WTC11 (cell line): Measurements from ENCODE around the gene FAM200B. TPM values are rescaled to one million over a fixed set of nuclear protein-coding genes. Genes with fewer than 3 reads are reported as not detected.

Experiments
- ATAC-seq: fragments of 200-7000 bp; cut with Tn5 transposase; 2 replicates; pipeline ENCODE4 v1.10.0; 2021; ENCODE audit warnings: mild to moderate bottlenecking, moderate library complexity
- CTCF ChIA-PET: fragments of 300-600 bp; sonication (Branson Sonifier 250); formaldehyde crosslinking; loops from one replicate; lab custom pipeline; 2021; ENCODE audit warnings: antibody characterized with exemption; lab: Charles Lee
- POLR2A ChIA-PET: fragments of 350-600 bp; sonication (Branson Sonifier 250); formaldehyde crosslinking; loops from one replicate; lab custom pipeline; 2021; ENCODE audit warnings: antibody characterized with exemption; lab: Charles Lee
- DNase-seq: peaks from one replicate; pipeline ENCODE4 v3.0.0; 2021; ENCODE audit warnings: low spot score
- H3K27ac Mint-ChIP-seq: 2 replicates; pipeline ENCODE4 v1.8.0; 2021; ENCODE audit warnings: mixed read lengths
- H3K27me3 Mint-ChIP-seq: 2 replicates; pipeline ENCODE4 v1.8.0; 2021; ENCODE audit warnings: low read depth, mild to moderate bottlenecking, moderate library complexity, mixed read lengths
- H3K36me3 Mint-ChIP-seq: 2 replicates; pipeline ENCODE4 v1.8.0; 2021; ENCODE audit warnings: mixed read lengths
- H3K4me1 Mint-ChIP-seq: 2 replicates; pipeline ENCODE4 v1.8.0; 2022; ENCODE audit warnings: mixed read lengths
- H3K4me3 Mint-ChIP-seq: 2 replicates; pipeline ENCODE4 v1.8.0; 2021; ENCODE audit warnings: mild to moderate bottlenecking, moderate library complexity, mixed read lengths
- H3K9me3 Mint-ChIP-seq: 2 replicates; pipeline ENCODE4 v1.8.0; 2021; ENCODE audit warnings: mixed read lengths
- ARID4B ChIP-seq: sonication (generic); formaldehyde crosslinking; IDR thresholded peaks from 2 replicates; pipeline ENCODE4 v1.8.0; 2023; ENCODE audit warnings: missing genetic modification reagents, mild to moderate bottlenecking, borderline replicate concordance
- ATF6 ChIP-seq: sonication (generic); formaldehyde crosslinking; IDR thresholded peaks from 2 replicates; pipeline ENCODE4 v1.8.1; 2023; ENCODE audit warnings: mild to moderate bottlenecking, missing genetic modification reagents
- CREM ChIP-seq: sonication (generic); formaldehyde crosslinking; IDR thresholded peaks from 2 replicates; pipeline ENCODE4 v1.8.1; 2022; ENCODE audit warnings: mild to moderate bottlenecking, missing genetic modification reagents, moderate library complexity
- E2F1 ChIP-seq: sonication (generic); formaldehyde crosslinking; IDR thresholded peaks from 2 replicates; pipeline ENCODE4 v1.8.0; 2022; ENCODE audit warnings: mild to moderate bottlenecking, missing genetic modification reagents
- E2F4 ChIP-seq: sonication (generic); formaldehyde crosslinking; IDR thresholded peaks from 2 replicates; pipeline ENCODE4 v1.8.1; 2022; ENCODE audit warnings: low read depth, mild to moderate bottlenecking, moderate library complexity, missing genetic modification reagents, borderline replicate concordance
- E2F5 ChIP-seq: sonication (generic); formaldehyde crosslinking; IDR thresholded peaks from 2 replicates; pipeline ENCODE4 v1.8.1; 2022; ENCODE audit warnings: mild to moderate bottlenecking, moderate library complexity, missing genetic modification reagents
- FOXP1 ChIP-seq: sonication (generic); formaldehyde crosslinking; IDR thresholded peaks from 2 replicates; pipeline ENCODE4 v1.8.0; 2022; ENCODE audit warnings: missing genetic modification reagents, mild to moderate bottlenecking, moderate library complexity, borderline replicate concordance
- GABPB1 ChIP-seq: sonication (generic); formaldehyde crosslinking; IDR thresholded peaks from 2 replicates; pipeline ENCODE4 v1.8.1; 2023; ENCODE audit warnings: mild to moderate bottlenecking, missing genetic modification reagents
- MXD4 ChIP-seq: fragments of 250-450 bp; sonication (Bioruptor Pico); IDR thresholded peaks from 2 replicates; pipeline ENCODE4 v1.8.0; 2021; ENCODE audit warnings: mild to moderate bottlenecking, moderate library complexity, borderline replicate concordance
- OVOL2 ChIP-seq: fragments of 250-450 bp; sonication (Bioruptor Pico); IDR thresholded peaks from 2 replicates; pipeline ENCODE4 v1.9.0; 2021; ENCODE audit warnings: mild to moderate bottlenecking, borderline replicate concordance
- RELA ChIP-seq: sonication (generic); formaldehyde crosslinking; IDR thresholded peaks from 2 replicates; pipeline ENCODE4 v1.8.1; 2022; ENCODE audit warnings: missing genetic modification reagents, mild to moderate bottlenecking, borderline replicate concordance
- SOX15 ChIP-seq: fragments of 250-450 bp; sonication (Bioruptor Pico); IDR thresholded peaks from 2 replicates; pipeline ENCODE4 v1.9.0; 2021; ENCODE audit warnings: mild to moderate bottlenecking
- STAT6 ChIP-seq: sonication (generic); formaldehyde crosslinking; conservative IDR thresholded peaks from 2 replicates; pipeline ENCODE4 v1.8.1; 2023; ENCODE audit warnings: mild to moderate bottlenecking, low read depth, missing genetic modification reagents, moderate library complexity
- TCF7 ChIP-seq: sonication (generic); formaldehyde crosslinking; IDR thresholded peaks from 2 replicates; pipeline ENCODE4 v1.8.0; 2022; ENCODE audit warnings: mild to moderate bottlenecking, low read depth, missing genetic modification reagents, moderate library complexity
- ZBTB21 ChIP-seq: sonication (generic); formaldehyde crosslinking; IDR thresholded peaks from 2 replicates; pipeline ENCODE4 v1.8.1; 2023; ENCODE audit warnings: mild to moderate bottlenecking, missing genetic modification reagents, borderline replicate concordance
- ZNF232 ChIP-seq: sonication (generic); formaldehyde crosslinking; IDR thresholded peaks from 2 replicates; pipeline ENCODE4 v1.8.0; 2022; ENCODE audit warnings: mild to moderate bottlenecking, missing genetic modification reagents
- ZNF263 ChIP-seq: sonication (generic); formaldehyde crosslinking; IDR thresholded peaks from 2 replicates; pipeline ENCODE4 v1.8.1; 2022; ENCODE audit warnings: low read depth, mild to moderate bottlenecking, moderate library complexity, missing genetic modification reagents
- ZNF423 ChIP-seq: fragments of 250-450 bp; sonication (Bioruptor Pico); IDR thresholded peaks from 2 replicates; pipeline ENCODE4 v2.1.2; 2022; ENCODE audit warnings: mild to moderate bottlenecking, moderate library complexity
- total RNA-seq: library from RNA; stranded (reverse); gene quantifications from 3 replicates; pipeline ENCODE4 v1.2.3, GENCODE V29; 2021

FAM200B gene
- total RNA-seq, 1 experiment from 2014 or later: 28.4 TPM

GRCh38 chr4:15668566-15669435, 12.8 kb upstream of the FAM200B start:
- Mint-ChIP-seq H3K4me1 (no peaks in the 10 kb centered on the region), H3K27ac (no peak overlapping the region), H3K4me3 (no peak overlapping the region), H3K36me3 (peaks cover 27% of the 10 kb centered on the region), H3K9me3 (no peaks in the 10 kb centered on the region), H3K27me3 (no peaks in the 10 kb centered on the region)
- CTCF ChIA-PET: no interaction called here
- TF ChIP-seq ZNF263 (CRISPR knock-in tag): no peak
- no peak for TF ChIP-seq ZNF423
- no peak for TF ChIP-seq RELA (CRISPR knock-in tag)
- TF ChIP-seq SOX15: no peak
- TF ChIP-seq OVOL2: no peak
- TF ChIP-seq FOXP1 (CRISPR knock-in tag): no peak
- POLR2A ChIA-PET: no interaction called here
- DNase-seq (no peak), ATAC-seq (no peak)

GRCh38 chr4:15670576-15670975, 11.1 kb upstream of the FAM200B start:
- Mint-ChIP-seq H3K4me3 (no peak overlapping the region), H3K36me3 (peaks cover 27% of the 10 kb centered on the region), H3K27ac (no peak overlapping the region), H3K4me1 (no peaks in the 10 kb centered on the region), H3K27me3 (no peaks in the 10 kb centered on the region), H3K9me3 (no peaks in the 10 kb centered on the region)
- TF ChIP-seq E2F4 (no peak), ATF6 (no peak), CREM (CRISPR knock-in tag) (no peak), E2F5 (CRISPR knock-in tag) (no peak), ZBTB21 (CRISPR knock-in tag) (no peak), STAT6 (CRISPR knock-in tag) (no peak), ZNF232 (no peak), MXD4 (CRISPR knock-in tag) (no peak), ZNF423 (no peak), ARID4B (CRISPR knock-in tag) (no peak), TCF7 (CRISPR knock-in tag) (no peak), E2F1 (no peak), GABPB1 (CRISPR knock-in tag) (no peak)
- POLR2A ChIA-PET: no interaction called here
- DNase-seq (no peak), ATAC-seq (no peak)
- CTCF ChIA-PET: no interaction called here
